T1000 (cell line): ENCODE results near the gene EIF3F.
A peak's percentile ranks its signal among the peaks of the same experiment; 100 is the strongest.

Experiments
- DNase-seq: peaks from one replicate; lab custom pipeline; 2025; ENCODE audit warnings: mixed read lengths; lab: John Stamatoyannopoulos, UW

Gene EIF3F

GRCh38 chr11:7994581-7995278, 7.6 kb downstream of the EIF3F start:
- DNase-seq, result no peak

- no peak for DNase-seq
Observed at GRCh38 chr11:7999795-8000194, 12.7 kb downstream of the EIF3F start.

- DNase-seq, result no peak
Observed at GRCh38 chr11:8000390-8000789, 13.3 kb downstream of the EIF3F start.

- no peak for DNase-seq
Observed at GRCh38 chr11:8002676-8003075, 15.5 kb downstream of the EIF3F start.

- DNase-seq, result no peak
Observed at GRCh38 chr11:8003187-8003586, 16.1 kb downstream of the EIF3F start.

DNA sequence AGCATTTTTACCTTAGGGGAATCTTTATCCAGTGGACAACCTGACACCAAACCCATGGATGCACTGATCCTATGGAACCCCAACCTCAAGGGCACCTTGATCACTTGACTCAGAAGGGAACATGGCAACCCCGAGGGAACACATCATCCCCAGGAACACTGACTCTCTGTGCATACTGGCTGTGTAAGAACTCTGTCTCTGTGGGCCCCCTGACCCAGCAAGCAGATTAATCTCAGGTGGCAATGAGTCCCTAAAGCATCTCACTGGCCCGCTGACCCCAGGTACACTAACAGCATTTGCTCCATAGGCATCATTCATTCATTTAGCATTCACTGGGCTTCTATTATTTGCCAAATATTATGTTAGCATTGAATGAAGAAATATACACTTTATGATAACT, 16.9 kb downstream of the EIF3F start:
- DNase-seq, result no peak

DNA sequence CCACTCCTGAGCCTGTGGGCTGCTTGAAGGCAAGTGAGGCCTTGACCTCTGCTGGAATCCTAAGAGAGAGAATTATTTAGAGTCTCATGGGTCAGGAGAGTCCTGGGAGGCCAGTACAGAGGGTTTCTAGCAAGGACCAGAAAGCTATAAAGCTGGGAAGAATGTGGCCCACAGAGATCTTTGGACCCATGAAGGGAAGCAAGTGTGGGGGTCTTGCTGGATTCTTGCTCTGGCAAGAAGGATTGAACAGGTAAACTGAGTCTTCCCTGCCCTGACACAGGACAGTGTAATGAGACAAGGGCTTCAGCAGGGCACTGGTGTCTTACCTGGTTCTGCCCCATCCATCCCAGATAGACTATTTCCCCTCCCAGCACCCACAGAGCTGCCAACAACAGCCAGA, 18.4 kb downstream of the EIF3F start:
- DNase-seq, result no peak

GRCh38 chr11:8006349-8006977, 19.3 kb downstream of the EIF3F start:
- peak; percentile 47 for DNase-seq

DNA sequence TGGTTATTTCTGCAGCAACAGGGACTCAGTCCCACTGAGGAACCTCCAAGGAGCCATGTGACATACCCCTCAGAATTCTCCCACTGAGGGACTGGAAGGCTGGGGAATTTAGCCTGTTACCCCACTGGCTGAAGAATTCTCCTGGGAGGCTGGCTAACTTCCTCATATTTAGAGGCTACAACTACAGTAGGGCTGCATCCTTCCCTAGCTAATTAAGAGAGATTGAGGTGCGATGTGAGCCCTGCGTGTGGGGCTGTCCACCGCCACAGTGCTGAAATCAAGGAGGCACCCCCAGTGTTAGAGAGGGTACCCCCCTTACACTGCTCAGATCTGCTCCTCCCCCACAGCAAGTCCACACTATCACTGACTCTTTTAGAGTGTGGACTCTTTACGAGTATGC, 21.1 kb downstream of the EIF3F start:
- DNase-seq, result no peak

DNA sequence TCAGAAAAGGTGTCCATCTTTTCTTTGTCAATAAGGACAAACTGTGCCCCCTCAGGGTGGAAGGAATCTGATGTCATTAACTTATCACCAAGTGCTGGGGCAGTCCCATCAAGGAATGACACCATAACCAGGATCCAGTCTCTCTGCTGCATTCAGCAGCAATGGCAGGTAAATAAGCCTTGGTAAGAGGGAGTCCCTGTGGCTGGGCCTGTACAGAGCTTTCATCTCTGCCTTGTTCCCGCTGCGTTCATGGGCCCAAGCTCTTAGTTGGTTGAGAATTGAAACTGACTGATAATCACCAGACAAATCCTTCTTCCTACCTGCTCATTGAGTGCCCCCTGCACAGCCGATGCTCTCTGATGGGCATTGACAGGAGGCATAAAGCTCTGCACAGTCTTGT, 22.7 kb downstream of the EIF3F start:
- DNase-seq, result no peak

DNA sequence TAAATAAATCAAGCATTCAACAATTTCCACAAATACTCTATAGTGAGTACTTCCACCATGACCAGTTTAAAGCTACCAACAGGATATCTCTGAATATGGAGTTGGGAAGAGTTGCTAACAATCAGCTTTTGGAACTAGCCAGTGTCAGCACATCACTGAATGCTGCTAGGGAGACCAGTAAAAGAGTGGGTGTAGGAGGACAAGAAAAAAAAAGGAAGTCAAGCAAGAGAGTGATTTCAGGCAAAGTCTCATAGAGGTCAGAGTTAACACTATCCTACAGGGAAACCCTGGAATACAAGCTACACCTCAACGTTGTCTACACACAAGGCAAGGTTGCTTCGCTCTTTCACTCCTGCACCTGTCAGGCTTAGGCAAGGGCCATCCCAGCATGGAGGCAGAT, 24.2 kb downstream of the EIF3F start:
- no peak for DNase-seq

GRCh38 chr11:8011981-8012444, 24.9 kb downstream of the EIF3F start:
- DNase-seq, result peak; percentile 27

DNA sequence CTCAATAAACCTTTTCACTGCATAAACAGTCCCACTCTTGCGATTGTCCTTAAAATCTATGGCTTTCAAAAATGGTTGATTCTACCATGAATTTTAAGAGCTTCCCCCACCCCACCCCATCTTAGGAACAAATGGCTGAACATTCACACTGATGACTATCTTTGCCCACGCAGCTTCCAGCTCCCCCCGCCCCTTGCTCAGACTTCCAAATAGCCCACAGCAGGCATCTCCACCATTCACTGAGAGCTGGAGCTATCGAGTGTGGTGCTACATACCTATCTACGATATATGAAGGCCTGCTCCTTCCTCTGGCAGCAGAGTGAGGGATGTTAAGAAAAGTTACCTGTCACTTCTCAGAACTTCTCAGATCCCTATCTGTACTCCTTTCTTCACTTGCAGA, 26.7 kb downstream of the EIF3F start:
- DNase-seq, result no peak

DNA sequence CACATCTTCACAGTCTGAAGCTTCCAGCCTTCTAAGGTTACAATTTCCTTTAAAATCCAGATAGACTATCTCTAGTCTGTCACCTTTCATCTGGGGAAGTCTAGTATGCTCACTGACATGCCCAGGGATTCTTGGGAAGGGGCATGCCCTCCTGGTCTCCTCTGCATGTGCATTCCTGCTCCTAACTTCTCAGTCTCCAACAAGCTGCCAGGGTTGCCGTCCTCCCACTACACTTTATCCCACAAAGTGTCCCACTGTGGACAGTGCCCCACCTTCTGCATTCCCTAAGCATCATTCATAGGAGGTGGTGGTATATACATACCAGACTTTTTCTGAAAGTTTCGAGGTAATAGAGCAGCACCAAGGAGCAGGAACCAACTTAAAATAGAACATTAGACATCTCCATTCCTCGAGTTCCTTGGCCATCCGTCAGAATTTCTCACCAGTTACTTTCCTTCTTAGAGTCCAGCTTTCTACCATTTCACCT, 28.7 kb downstream of the EIF3F start:
- DNase-seq, result no peak

DNA sequence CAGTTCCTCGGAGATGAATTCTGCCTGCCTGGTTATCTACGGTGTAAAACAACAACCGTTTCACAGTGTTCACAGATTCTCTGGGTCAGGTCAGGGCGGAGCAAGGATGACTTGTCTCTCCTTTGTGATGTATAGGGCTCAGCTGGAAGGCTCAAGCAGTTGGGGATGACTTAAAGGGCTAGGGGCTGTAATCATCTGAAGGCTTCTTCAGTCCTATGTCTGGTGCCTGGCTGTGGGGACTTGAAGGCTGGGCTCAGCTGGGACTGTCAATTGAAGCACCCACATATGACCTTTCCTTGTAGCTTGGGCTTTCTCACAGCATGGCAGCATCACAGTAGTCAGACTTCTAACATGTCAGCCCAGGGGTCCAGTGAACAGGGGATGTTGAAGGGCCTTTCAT, 29.3 kb downstream of the EIF3F start:
- DNase-seq, result no peak

- DNase-seq, result no peak
Observed at GRCh38 chr11:8017071-8017470, 29.9 kb downstream of the EIF3F start.

GRCh38 chr11:8017894-8018483, 30.9 kb downstream of the EIF3F start:
- DNase-seq, result no peak

DNA sequence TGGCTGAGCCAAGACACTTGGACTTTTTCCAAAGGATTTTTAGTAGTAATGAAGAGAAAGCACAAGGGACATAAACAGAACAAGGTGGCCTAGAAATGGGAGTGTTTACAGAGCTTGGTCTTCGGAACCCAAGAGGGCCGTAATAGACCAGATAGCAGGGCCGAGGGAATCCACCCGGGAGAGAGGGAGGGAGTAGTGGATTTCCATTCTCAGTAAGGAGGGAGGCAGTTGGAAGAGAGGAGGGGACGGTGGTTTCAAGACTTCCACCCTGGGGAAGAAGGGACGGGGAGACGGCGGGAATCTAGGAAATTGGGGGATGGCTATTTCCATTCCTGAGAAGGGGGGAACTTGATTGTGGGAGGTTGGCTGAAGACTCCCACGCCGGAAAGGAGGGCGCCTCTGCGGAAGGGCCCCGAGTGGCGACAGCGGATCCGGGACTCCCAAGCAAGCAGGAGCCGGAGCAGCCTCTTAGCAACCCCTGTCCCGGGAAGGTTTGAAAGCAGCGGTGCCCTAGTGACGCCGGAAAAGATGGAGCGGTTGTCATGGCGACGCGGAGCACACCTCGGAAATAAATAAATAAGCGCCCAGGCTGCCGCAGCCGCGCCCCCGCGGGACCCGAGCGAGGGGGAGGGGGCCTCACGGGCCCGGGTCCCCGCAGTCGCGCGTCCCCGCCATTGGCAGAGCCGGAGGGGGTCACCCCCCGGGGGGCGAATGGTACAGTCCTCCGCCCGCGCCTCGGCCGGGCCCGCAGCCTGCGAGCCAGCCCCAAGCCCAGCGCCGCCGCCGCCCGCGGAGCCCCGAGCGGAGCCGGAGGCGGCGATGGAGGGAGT, 31.6 kb downstream of the EIF3F start:
- peak; percentile 53 for DNase-seq

DNA sequence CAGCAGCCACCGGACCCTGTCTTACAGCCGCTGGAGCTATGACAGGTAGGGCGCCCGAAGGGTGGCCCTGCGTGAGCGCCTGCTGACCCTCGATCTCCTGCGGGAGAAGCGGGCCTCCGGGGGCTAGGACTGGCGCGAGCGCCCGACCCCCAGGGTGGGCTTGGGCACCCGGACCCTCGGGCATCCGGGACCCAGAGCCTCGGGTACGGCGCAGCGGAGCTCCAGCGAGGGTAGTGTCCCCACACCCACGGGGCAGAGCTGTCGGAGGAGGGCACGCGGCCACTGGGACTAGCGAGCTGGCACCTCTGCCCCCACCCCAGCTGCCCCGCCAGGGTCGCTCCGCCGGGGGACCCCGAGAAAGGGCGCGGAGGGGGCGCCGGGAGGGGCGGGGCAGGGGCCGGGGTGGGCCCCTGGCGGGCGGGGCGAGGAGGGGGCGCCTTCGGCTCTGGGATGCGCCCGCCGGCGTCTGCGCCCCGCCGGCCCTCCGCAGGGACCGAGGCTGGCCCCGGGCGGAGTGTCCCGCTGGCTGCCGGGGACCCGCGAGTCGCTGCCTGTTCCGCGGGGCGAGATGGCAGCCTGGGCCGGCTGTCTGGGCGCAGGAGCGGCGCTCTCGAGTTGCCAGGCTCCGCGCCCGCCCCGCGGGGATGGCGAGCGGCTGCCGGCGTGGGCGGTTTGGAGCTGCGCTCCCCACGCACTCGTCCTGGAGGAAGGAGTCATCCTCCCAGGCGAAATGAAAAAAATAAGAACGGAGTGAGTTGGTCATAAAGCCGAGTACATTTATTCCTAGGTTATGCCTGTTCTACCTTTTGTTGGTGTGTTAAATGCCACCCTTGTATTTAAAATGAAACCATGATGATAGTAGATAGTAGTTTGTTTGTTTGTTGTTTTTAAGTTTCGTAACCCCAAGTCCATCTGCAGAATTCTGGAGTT, 32.4 kb downstream of the EIF3F start:
- peak; percentile 7 for DNase-seq

DNA sequence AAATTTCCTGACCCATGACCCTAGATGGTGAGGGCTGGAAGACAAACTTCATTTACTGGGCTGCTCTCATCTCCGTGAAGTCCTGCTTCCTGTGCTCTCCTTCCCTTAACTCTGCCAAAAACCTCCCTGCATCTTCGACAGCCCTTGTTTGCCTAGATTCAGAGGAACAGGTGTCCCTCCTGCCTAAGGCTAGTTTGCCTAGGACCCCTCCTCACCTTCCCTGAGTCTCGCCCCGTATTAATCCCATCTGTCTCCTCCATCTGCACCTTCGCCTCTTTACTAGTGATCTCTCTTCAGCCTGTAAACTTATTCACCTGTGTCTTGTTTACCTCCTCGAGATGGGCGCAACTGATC, 33.1 kb downstream of the EIF3F start:
- no peak for DNase-seq

DNA sequence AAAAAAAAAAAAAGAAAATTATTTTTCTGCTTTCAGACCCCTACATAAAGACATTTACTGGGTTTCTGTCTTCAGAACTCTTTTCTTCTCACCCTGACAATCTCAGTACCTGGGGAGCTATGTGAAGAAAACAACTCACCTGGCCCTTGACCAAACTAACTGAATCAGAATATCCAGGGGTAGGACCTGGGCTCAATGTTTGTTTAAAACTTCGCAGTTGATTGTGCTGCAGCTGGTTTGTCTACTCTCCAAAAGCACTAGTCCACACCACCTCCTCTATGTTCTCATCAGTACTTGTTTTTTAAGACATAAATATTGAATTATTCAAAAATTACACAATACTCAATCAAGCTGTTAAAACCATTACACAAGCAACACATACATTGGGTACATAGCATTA, 34.8 kb downstream of the EIF3F start:
- no peak for DNase-seq
